HG03460 (cell line): ENCODE measurements around the gene POMT2.

ENCODE experiments used
- ATAC-seq: cut with Tn5 transposase; IDR thresholded peaks from one replicate; pipeline ENCODE4 v1.9.1; 2021; ENCODE audit not compliant: unreplicated experiment

The POMT2 gene

GRCh38 chr14:77245820-77246219 lies 74.9 kb downstream of the POMT2 start:
- no peak for ATAC-seq

GRCh38 chr14:77243853-77244252 lies 76.8 kb downstream of the POMT2 start:
- ATAC-seq = no peak

GRCh38 chr14:77242752-77243151 lies 77.9 kb downstream of the POMT2 start:
- ATAC-seq = no peak

GRCh38 chr14:77241955-77242354 lies 78.7 kb downstream of the POMT2 start:
- ATAC-seq = no peak

- no peak for ATAC-seq
These were observed 80.3 kb downstream of the POMT2 start for GRCh38 chr14:77240336-77240915.

GRCh38 chr14:77239412-77239811 lies 81.3 kb downstream of the POMT2 start:
- ATAC-seq = no peak

- no peak for ATAC-seq
These were observed 81.7 kb downstream of the POMT2 start for GRCh38 chr14:77238996-77239395.

GRCh38 chr14:77238356-77238755 lies 82.3 kb downstream of the POMT2 start:
- ATAC-seq = no peak

- ATAC-seq = no peak
These were observed 83.9 kb downstream of the POMT2 start for GRCh38 chr14:77236814-77237213.

- ATAC-seq = no peak
These were observed 89.0 kb downstream of the POMT2 start for GRCh38 chr14:77231721-77232120.

- ATAC-seq = no peak
These were observed 89.8 kb downstream of the POMT2 start for GRCh38 chr14:77230914-77231313.

- ATAC-seq = no peak
These were observed 92.6 kb downstream of the POMT2 start for GRCh38 chr14:77228056-77228455.

- no peak for ATAC-seq
These were observed 94.7 kb downstream of the POMT2 start for GRCh38 chr14:77225892-77226557.

GRCh38 chr14:77225254-77225653 lies 95.4 kb downstream of the POMT2 start:
- ATAC-seq = no peak
